SK-N-SH (cell line): Measurements from ENCODE around the gene DOCK4. TPM values are rescaled to one million over a fixed set of nuclear protein-coding genes. Genes with fewer than 3 reads are reported as not detected.
A peak's percentile ranks its signal among the peaks of the same experiment; 100 is the strongest.

Source experiments
- CTCF ChIA-PET: fragments of 300-600, 350-600 bp; formaldehyde crosslinking; extraction: SDS; loops from one replicate; lab custom pipeline; 2021; lab: Yijun Ruan, JAX
- POLR2A ChIA-PET: fragments of 350-600 bp; sonication (Branson Sonifier 250); formaldehyde crosslinking; extraction: SDS; loops from one replicate; lab custom pipeline; 2020; ENCODE audit warnings: antibody characterized with exemption, inconsistent platforms; lab: Yijun Ruan, JAX
- DNase-seq: peaks from one replicate; pipeline ENCODE4 v3.0.0; 2012
- H2AFZ ChIP-seq: fragments of 200-600 bp; sonication (generic); 2 replicates; pipeline ENCODE4 v1.8.1; 2016; ENCODE audit warnings: antibody characterized with exemption, mild to moderate bottlenecking, low read depth
- H3F3A ChIP-seq: fragments of 200-600 bp; sonication (generic); replicated peaks from 2 replicates; pipeline ENCODE3; 2016; ENCODE audit warnings: antibody characterized with exemption, mild to moderate bottlenecking; ENCODE audit not compliant: insufficient read depth
- H3K27ac ChIP-seq, 2 experiments: fragments of 200-500 bp in 1 of 2; fragments of 200-600 bp in 1 of 2; sonication (Bioruptor generic) in 1 of 2; sonication (generic), shearing (Covaris generic) in 1 of 2; 2 replicates each; pipeline versions ENCODE4 v1.5.1 to v1.6.1; 2014 to 2016; ENCODE audit warnings: low read depth in 2 of 2, inconsistent platforms in 1 of 2, low read length in 1 of 2, mild to moderate bottlenecking in 1 of 2, mixed read lengths in 1 of 2
- H3K27me3 ChIP-seq: fragments of 200-600 bp; sonication (generic), shearing (Covaris generic); 2 replicates; pipeline ENCODE4 v1.6.1; 2016; ENCODE audit warnings: mixed run types; ENCODE audit not compliant: insufficient read depth
- H3K36me3 ChIP-seq, 2 experiments: fragments of 200-500 bp in 1 of 2; fragments of 200-600 bp in 1 of 2; sonication (Bioruptor generic) in 1 of 2; sonication (generic) in 1 of 2; replicated peaks in 1 of 2; 2 replicates each; pipeline versions ENCODE3 to v1.5.1; 2014 to 2016; ENCODE audit warnings: low read length in 1 of 2, mild to moderate bottlenecking in 1 of 2; ENCODE audit not compliant: insufficient read depth in 2 of 2, control insufficient read depth in 1 of 2
- H3K4me1 ChIP-seq, 2 experiments: fragments of 200-500 bp in 1 of 2; fragments of 200-600 bp in 1 of 2; sonication (Bioruptor generic) in 1 of 2; sonication (generic), shearing (Covaris generic) in 1 of 2; 2 replicates each; pipeline versions ENCODE4 v1.5.1 to v1.6.1; 2014 to 2016; ENCODE audit warnings: low read depth in 1 of 2, low read length in 1 of 2, mixed run types in 1 of 2; ENCODE audit not compliant: insufficient read depth in 2 of 2, control insufficient read depth in 1 of 2
- H3K4me2 ChIP-seq: fragments of 200-600 bp; sonication (generic), shearing (Covaris generic); 2 replicates; pipeline ENCODE4 v1.6.1; 2017; ENCODE audit warnings: mixed run types
- H3K4me3 ChIP-seq, 2 experiments: fragments of 200-500 bp in 1 of 2; fragments of 200-600 bp in 1 of 2; sonication (Bioruptor generic) in 1 of 2; sonication (generic), shearing (Covaris generic) in 1 of 2; 2 replicates each; pipeline versions ENCODE4 v1.5.1 to v1.8.1; 2014 to 2016; ENCODE audit warnings: low read depth in 2 of 2, inconsistent platforms in 1 of 2, low read length in 1 of 2, mild to moderate bottlenecking in 1 of 2, mixed read lengths in 1 of 2, moderate library complexity in 1 of 2
- H3K79me2 ChIP-seq: fragments of 200-600 bp; sonication (generic); 2 replicates; pipeline ENCODE4 v1.8.1; 2017; ENCODE audit warnings: mild to moderate bottlenecking; ENCODE audit not compliant: insufficient read depth
- H3K9ac ChIP-seq: fragments of 200-600 bp; sonication (generic); 2 replicates; pipeline ENCODE4 v1.6.1; 2017; ENCODE audit warnings: mixed run types
- H3K9me2 ChIP-seq: fragments of 200-600 bp; sonication (generic); 2 replicates; pipeline ENCODE4 v1.6.1; 2017; ENCODE audit warnings: mixed run types
- H3K9me3 ChIP-seq: fragments of 200-600 bp; sonication (generic); 2 replicates; pipeline ENCODE4 v1.6.1; 2017; ENCODE audit warnings: mixed run types, mild to moderate bottlenecking, moderate library complexity
- H4K20me1 ChIP-seq: fragments of 200-600 bp; sonication (generic); 2 replicates; pipeline ENCODE4 v1.6.1; 2017; ENCODE audit warnings: mild to moderate bottlenecking, mixed run types; ENCODE audit not compliant: insufficient read depth
- CHD2 ChIP-seq: fragments of 150-350 bp; IDR thresholded peaks from 2 replicates; pipeline ENCODE4 v1.6.1; 2018; ENCODE audit warnings: low read length; ENCODE audit not compliant: partially characterized antibody
- ELF1 ChIP-seq: IDR thresholded peaks from 2 replicates; pipeline ENCODE4 v1.4.0; 2012
- EP300 ChIP-seq, 2 experiments: IDR thresholded peaks; 2 replicates each; pipeline versions ENCODE4 v1.4.0 to v1.6.1; 2012; ENCODE audit warnings: borderline replicate concordance in 1 of 2, low read depth in 1 of 2, low read length in 1 of 2
- EZH2phosphoT487 ChIP-seq: fragments of 200-600 bp; sonication (generic); IDR thresholded peaks from 2 replicates; pipeline ENCODE4 v1.6.1; 2017; ENCODE audit warnings: low read depth, mixed run types, mild to moderate bottlenecking, antibody characterized with exemption, moderate library complexity, borderline replicate concordance
- FOSL2 ChIP-seq: IDR thresholded peaks from 2 replicates; pipeline ENCODE4 v1.4.0; 2012; ENCODE audit warnings: low read depth, mild to moderate bottlenecking, moderate library complexity, borderline replicate concordance
- GABPA ChIP-seq: IDR thresholded peaks from 2 replicates; pipeline ENCODE4 v1.4.0; 2012; ENCODE audit warnings: low read depth, mild to moderate bottlenecking
- GATA2 ChIP-seq: sonication (generic); formaldehyde crosslinking; IDR thresholded peaks from 2 replicates; pipeline ENCODE4 v1.5.0; 2020; ENCODE audit warnings: mild to moderate bottlenecking, missing genetic modification reagents
- JUND ChIP-seq: IDR thresholded peaks from 2 replicates; pipeline ENCODE4 v1.4.0; 2012
- MEF2A ChIP-seq: IDR thresholded peaks from 2 replicates; pipeline ENCODE4 v1.4.0; 2012; ENCODE audit warnings: low read depth, borderline replicate concordance
- MXI1 ChIP-seq: IDR thresholded peaks from 2 replicates; pipeline ENCODE4 v1.6.1; 2012; ENCODE audit warnings: mild to moderate bottlenecking, low read depth, low read length, improper control_type of control experiment
- NRF1 ChIP-seq: IDR thresholded peaks from 2 replicates; pipeline ENCODE4 v1.6.1; 2012; ENCODE audit warnings: low read depth, mild to moderate bottlenecking, low read length
- RCOR1 ChIP-seq: fragments of 150-350 bp; IDR thresholded peaks from 2 replicates; pipeline ENCODE4 v1.6.1; 2017; ENCODE audit warnings: antibody characterized with exemption, low read length
- RFX5 ChIP-seq: IDR thresholded peaks from 2 replicates; pipeline ENCODE4 v1.6.1; 2012; ENCODE audit warnings: mild to moderate bottlenecking, improper control_type of control experiment, low read length
- SIN3A ChIP-seq: IDR thresholded peaks from 2 replicates; pipeline ENCODE4 v1.6.1; 2012; ENCODE audit warnings: low read depth, mild to moderate bottlenecking, low read length, moderate library complexity, borderline replicate concordance
- YY1 ChIP-seq: IDR thresholded peaks from 2 replicates; pipeline ENCODE4 v1.4.0; 2012; ENCODE audit warnings: low read depth, mild to moderate bottlenecking
- WGBS: methylation state at CpG from one replicate; pipeline ENCODE4 v1.1.6; 2017; ENCODE audit warnings: low lambda C conversion rate; 5-methylcytosine and 5-hydroxymethylcytosine counted together
- polyA plus RNA-seq, 3 experiments: library from polyadenylated mRNA; depleted of rRNA; stranded (reverse); fragments of >200 nt; gene quantifications; 2 replicates each; pipeline ENCODE4 v1.2.3, GENCODE V29; 2012
- TF ChIP-seq, protein P1 (sequence below): fragments of 150-350 bp; IDR thresholded peaks from 2 replicates; pipeline ENCODE4 v1.6.1; 2016; ENCODE audit warnings: mild to moderate bottlenecking, low read depth, low read length
- TF ChIP-seq, protein P2 (sequence below): fragments of 200-600 bp; sonication (generic); IDR thresholded peaks from 2 replicates; pipeline ENCODE4 v1.6.1; 2017; ENCODE audit warnings: antibody characterized with exemption, mild to moderate bottlenecking, moderate library complexity
- TF ChIP-seq, protein P3 (sequence below): IDR thresholded peaks from 2 replicates; pipeline ENCODE4 v1.4.0; 2012; ENCODE audit warnings: low read depth, borderline replicate concordance

DOCK4 gene
- polyA plus RNA-seq, 1 of the 3 experiments (the other 2 are of a cell fraction) = 8.5 TPM

- TF ChIP-seq, protein P1, sequence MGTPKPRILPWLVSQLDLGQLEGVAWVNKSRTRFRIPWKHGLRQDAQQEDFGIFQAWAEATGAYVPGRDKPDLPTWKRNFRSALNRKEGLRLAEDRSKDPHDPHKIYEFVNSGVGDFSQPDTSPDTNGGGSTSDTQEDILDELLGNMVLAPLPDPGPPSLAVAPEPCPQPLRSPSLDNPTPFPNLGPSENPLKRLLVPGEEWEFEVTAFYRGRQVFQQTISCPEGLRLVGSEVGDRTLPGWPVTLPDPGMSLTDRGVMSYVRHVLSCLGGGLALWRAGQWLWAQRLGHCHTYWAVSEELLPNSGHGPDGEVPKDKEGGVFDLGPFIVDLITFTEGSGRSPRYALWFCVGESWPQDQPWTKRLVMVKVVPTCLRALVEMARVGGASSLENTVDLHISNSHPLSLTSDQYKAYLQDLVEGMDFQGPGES = no peak
- no peak for TF ChIP-seq YY1
- TF ChIP-seq, all 33 proteins: peak for 5
Observed at GRCh38 chr7:112023786-112024185, 182.4 kb downstream of the DOCK4 start (continued).

DNA sequence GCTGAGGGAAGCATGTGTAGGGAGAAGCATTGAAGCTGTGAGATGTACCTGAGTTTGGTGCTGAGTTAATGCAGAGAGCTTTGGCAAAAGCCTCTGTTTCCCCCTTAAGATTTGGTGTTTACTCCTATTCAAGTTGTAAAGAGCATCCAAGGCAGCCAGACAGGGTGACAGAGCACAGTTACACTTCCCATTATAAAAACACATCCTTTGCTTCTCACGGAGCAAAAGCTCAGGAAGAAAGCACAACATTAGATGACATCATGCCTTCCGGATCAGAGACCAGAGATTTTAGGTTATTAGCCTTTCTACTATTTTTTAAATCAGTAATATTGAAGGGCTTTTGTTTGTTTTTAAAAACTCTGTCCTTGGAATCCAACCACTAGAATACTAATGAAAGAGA is 182.9 kb downstream of the DOCK4 start:
- no peak overlapping the region for H3K4me3 ChIP-seq
- H3K9me3 ChIP-seq = no peaks in the 10 kb centered on the region
- no peaks in the 10 kb centered on the region for H3F3A ChIP-seq
- CTCF ChIA-PET = interaction anchor here (0.6 to 1.7 kb wide), 6 partner anchors 9 to 182 kb away, joined by 3 to 4 read pairs (median 3); no protein-coding TSS in a partner anchor
- H3K4me2 ChIP-seq = no peak overlapping the region
- peak overlapping the region in 1 of 2 experiments; percentile 77; a peak in 2 of 4 replicates for H3K27ac ChIP-seq
- TF ChIP-seq EP300 (IDR thresholded peaks at IDR 0.05; ENCODE audit: borderline replicate concordance in 1 of 2, low read depth in 1 of 2, low read length in 1 of 2) = no peak
- no peak for TF ChIP-seq YY1
- TF ChIP-seq, protein P2, sequence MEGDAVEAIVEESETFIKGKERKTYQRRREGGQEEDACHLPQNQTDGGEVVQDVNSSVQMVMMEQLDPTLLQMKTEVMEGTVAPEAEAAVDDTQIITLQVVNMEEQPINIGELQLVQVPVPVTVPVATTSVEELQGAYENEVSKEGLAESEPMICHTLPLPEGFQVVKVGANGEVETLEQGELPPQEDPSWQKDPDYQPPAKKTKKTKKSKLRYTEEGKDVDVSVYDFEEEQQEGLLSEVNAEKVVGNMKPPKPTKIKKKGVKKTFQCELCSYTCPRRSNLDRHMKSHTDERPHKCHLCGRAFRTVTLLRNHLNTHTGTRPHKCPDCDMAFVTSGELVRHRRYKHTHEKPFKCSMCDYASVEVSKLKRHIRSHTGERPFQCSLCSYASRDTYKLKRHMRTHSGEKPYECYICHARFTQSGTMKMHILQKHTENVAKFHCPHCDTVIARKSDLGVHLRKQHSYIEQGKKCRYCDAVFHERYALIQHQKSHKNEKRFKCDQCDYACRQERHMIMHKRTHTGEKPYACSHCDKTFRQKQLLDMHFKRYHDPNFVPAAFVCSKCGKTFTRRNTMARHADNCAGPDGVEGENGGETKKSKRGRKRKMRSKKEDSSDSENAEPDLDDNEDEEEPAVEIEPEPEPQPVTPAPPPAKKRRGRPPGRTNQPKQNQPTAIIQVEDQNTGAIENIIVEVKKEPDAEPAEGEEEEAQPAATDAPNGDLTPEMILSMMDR = no peak
- no peak for TF ChIP-seq SIN3A
- TF ChIP-seq MEF2A = no peak
- no peak for TF ChIP-seq GABPA
- no peak for TF ChIP-seq GATA2 (CRISPR knock-in tag)
- TF ChIP-seq, protein P3, sequence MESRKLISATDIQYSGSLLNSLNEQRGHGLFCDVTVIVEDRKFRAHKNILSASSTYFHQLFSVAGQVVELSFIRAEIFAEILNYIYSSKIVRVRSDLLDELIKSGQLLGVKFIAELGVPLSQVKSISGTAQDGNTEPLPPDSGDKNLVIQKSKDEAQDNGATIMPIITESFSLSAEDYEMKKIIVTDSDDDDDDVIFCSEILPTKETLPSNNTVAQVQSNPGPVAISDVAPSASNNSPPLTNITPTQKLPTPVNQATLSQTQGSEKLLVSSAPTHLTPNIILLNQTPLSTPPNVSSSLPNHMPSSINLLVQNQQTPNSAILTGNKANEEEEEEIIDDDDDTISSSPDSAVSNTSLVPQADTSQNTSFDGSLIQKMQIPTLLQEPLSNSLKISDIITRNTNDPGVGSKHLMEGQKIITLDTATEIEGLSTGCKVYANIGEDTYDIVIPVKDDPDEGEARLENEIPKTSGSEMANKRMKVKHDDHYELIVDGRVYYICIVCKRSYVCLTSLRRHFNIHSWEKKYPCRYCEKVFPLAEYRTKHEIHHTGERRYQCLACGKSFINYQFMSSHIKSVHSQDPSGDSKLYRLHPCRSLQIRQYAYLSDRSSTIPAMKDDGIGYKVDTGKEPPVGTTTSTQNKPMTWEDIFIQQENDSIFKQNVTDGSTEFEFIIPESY = no peak
- no peak for TF ChIP-seq RCOR1
- TF ChIP-seq NRF1 = no peak
- no peak for TF ChIP-seq ELF1
- no peak for TF ChIP-seq CHD2
- TF ChIP-seq MXI1 = no peak
- no peak for TF ChIP-seq FOSL2
- TF ChIP-seq EZH2phosphoT487 = no peak
- no peak for TF ChIP-seq JUND
- TF ChIP-seq RFX5 = no peak
- TF ChIP-seq, all 33 proteins: peak for 0
- H3K4me1 ChIP-seq = peaks cover 0 to 18% of the 10 kb centered on the region in 2 experiments; a peak in 2 of 4 replicates
- H3K9me2 ChIP-seq = no peaks in the 10 kb centered on the region
- H3K79me2 ChIP-seq = no peaks in the 10 kb centered on the region
- H3K9ac ChIP-seq = no peak overlapping the region
- no peaks in the 10 kb centered on the region for H4K20me1 ChIP-seq
- H2AFZ ChIP-seq = no peak overlapping the region
- no peaks in the 10 kb centered on the region for H3K36me3 ChIP-seq
- H3K27me3 ChIP-seq = no peaks in the 10 kb centered on the region
- WGBS = 73% methylated on average over 2 of the region's 2 CpGs
- POLR2A ChIA-PET = interaction anchor here (1.3 kb wide), 1 partner anchor 183 kb away, joined by 4 read pairs; the partner anchor contains the start of genes DOCK4 and ZNF277
- no peak for DNase-seq
